Measurements from ENCODE around the gene BCAP29. TPM values are rescaled to one million over a fixed set of nuclear protein-coding genes. Genes with fewer than 3 reads are reported as not detected.

BCAP29 gene
- total and polyA plus RNA-seq, 2 donors (not counting 1 experiment from before 2014, with no cell fraction given) = 64.7 to 79.7 TPM

DNA sequence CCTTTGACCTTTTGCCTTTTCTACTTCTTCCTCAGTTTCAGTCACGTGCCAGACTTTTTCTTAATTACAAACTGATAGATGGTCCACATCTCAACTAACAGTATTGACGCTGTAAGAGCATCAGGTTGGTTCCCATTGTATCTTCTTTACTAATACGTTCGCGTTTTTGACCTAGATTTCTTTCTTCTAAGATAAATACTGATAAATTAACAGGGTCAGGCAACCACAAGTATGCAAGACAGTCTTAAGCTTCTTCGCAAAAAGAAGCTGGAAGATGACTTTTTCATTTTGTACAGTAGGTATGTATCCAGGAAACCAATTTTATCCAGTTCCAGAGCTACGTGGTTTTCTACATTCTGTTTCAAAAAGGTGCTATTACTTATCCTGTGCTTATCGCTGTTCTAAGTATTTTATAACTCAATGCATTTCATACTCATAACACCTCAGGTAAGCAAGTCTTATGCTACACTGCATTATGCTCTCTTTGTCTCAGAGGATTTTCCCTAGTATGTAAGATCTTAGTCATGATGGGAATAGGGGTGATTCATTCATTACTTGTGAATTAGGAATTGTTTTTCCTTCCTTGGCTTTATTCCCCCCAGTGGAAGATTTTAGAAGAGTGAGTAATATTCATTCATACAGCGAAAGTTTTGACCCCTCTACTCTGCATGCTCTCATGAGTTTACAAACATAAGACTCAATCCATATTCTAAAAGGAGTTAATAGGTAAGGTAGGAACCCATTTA, 15.3 kb upstream of the BCAP29 start:
- H3K79me2 ChIP-seq (ENCODE audit: control insufficient read depth, insufficient read depth, low read length) = peaks cover 6% of the 10 kb centered on the region
- peak overlapping the region; percentile 76 for H3K4me2 ChIP-seq (ENCODE audit: extremely low read depth, insufficient read depth, low read length)
- H3K27me3 ChIP-seq (ENCODE audit: control insufficient read depth, insufficient read depth, low read length) = no peaks in the 10 kb centered on the region
- peak overlapping the region; percentile 95 for H3K27ac ChIP-seq (ENCODE audit: insufficient read depth, low read length)
- H3K4me1 ChIP-seq (ENCODE audit: control insufficient read depth, extremely low read depth, insufficient read depth, low read length) = peaks cover 6% of the 10 kb centered on the region
- no peaks in the 10 kb centered on the region for H3K9me3 ChIP-seq (ENCODE audit: control insufficient read depth, insufficient read depth, low read depth, low read length)
- peak overlapping the region; percentile 100 for H2AFZ ChIP-seq (ENCODE audit: low read length)
- no peaks in the 10 kb centered on the region for H4K20me1 ChIP-seq (ENCODE audit: control insufficient read depth, extremely low read depth, insufficient read depth, low read length)
- peak; percentile 77 to 94 for DNase-seq (ENCODE audit: low read depth in 2 of 2)
- H3K4me3 ChIP-seq (replicated peaks in 1 of 4; ENCODE audit: control extremely low read depth in 1 of 4, insufficient read depth in 1 of 4, low read depth in 3 of 4, low read length in 4 of 4) = peak overlapping the region; percentile 83 to 99 (median 91)
- H3K36me3 ChIP-seq (ENCODE audit: control insufficient read depth, insufficient read depth, low read length) = no peaks in the 10 kb centered on the region
- peak overlapping the region; percentile 96 for H3K9ac ChIP-seq (ENCODE audit: insufficient read depth, low read length)
- TF ChIP-seq EZH2 (IDR thresholded peaks at IDR 0.05; ENCODE audit: low read length, missing control alignments) = no peak
- TF ChIP-seq, protein P1, sequence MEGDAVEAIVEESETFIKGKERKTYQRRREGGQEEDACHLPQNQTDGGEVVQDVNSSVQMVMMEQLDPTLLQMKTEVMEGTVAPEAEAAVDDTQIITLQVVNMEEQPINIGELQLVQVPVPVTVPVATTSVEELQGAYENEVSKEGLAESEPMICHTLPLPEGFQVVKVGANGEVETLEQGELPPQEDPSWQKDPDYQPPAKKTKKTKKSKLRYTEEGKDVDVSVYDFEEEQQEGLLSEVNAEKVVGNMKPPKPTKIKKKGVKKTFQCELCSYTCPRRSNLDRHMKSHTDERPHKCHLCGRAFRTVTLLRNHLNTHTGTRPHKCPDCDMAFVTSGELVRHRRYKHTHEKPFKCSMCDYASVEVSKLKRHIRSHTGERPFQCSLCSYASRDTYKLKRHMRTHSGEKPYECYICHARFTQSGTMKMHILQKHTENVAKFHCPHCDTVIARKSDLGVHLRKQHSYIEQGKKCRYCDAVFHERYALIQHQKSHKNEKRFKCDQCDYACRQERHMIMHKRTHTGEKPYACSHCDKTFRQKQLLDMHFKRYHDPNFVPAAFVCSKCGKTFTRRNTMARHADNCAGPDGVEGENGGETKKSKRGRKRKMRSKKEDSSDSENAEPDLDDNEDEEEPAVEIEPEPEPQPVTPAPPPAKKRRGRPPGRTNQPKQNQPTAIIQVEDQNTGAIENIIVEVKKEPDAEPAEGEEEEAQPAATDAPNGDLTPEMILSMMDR (conservative IDR thresholded peaks at IDR 0.05 in 1 of 2, IDR thresholded peaks at IDR 0.05 in 1 of 2; ENCODE audit: low read depth in 1 of 2, low read length in 2 of 2) = no peak

DNA sequence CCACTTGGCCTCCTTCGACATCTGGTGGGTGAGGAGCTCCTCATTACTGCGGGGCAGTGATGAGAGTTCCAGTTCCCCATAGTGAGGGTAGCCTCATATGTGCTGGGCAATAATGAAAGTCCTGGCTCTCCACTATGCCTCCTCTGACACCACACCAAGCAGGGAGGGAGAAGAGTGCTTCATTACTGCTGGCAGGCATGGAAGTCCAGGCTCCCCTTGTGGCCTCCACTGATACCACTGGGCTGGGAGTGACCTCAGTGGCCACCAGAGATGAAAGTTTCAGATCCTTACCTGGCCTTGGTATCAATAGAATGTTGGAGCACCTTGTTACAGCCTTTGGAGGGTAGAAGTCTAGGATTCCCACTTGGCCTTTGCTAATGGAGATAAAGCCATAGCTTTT, 9.7 kb upstream of the BCAP29 start:
- peaks cover 2% of the 10 kb centered on the region for H3K36me3 ChIP-seq (ENCODE audit: control insufficient read depth, insufficient read depth, low read length)
- H3K9me3 ChIP-seq (ENCODE audit: control insufficient read depth, insufficient read depth, low read depth, low read length) = no peaks in the 10 kb centered on the region
- no peaks in the 10 kb centered on the region for H3K79me2 ChIP-seq (ENCODE audit: control insufficient read depth, insufficient read depth, low read length)
- TF ChIP-seq, protein P1 (conservative IDR thresholded peaks at IDR 0.05 in 1 of 2, IDR thresholded peaks at IDR 0.05 in 1 of 2; ENCODE audit: low read depth in 1 of 2, low read length in 2 of 2) = no peak
- no peak for TF ChIP-seq EZH2 (IDR thresholded peaks at IDR 0.05; ENCODE audit: low read length, missing control alignments)
- no peak for DNase-seq (ENCODE audit: low read depth in 2 of 2)
- H3K9ac ChIP-seq (ENCODE audit: insufficient read depth, low read length) = no peak overlapping the region
- H3K4me3 ChIP-seq (replicated peaks in 1 of 4; ENCODE audit: control extremely low read depth in 1 of 4, insufficient read depth in 1 of 4, low read depth in 3 of 4, low read length in 4 of 4) = no peak overlapping the region
- H3K4me2 ChIP-seq (ENCODE audit: extremely low read depth, insufficient read depth, low read length) = no peak overlapping the region
- no peak overlapping the region for H3K27ac ChIP-seq (ENCODE audit: insufficient read depth, low read length)
- H3K4me1 ChIP-seq (ENCODE audit: control insufficient read depth, extremely low read depth, insufficient read depth, low read length) = no peaks in the 10 kb centered on the region
- H2AFZ ChIP-seq (ENCODE audit: low read length) = no peak overlapping the region
- H3K27me3 ChIP-seq (ENCODE audit: control insufficient read depth, insufficient read depth, low read length) = no peaks in the 10 kb centered on the region
- no peaks in the 10 kb centered on the region for H4K20me1 ChIP-seq (ENCODE audit: control insufficient read depth, extremely low read depth, insufficient read depth, low read length)

DNA sequence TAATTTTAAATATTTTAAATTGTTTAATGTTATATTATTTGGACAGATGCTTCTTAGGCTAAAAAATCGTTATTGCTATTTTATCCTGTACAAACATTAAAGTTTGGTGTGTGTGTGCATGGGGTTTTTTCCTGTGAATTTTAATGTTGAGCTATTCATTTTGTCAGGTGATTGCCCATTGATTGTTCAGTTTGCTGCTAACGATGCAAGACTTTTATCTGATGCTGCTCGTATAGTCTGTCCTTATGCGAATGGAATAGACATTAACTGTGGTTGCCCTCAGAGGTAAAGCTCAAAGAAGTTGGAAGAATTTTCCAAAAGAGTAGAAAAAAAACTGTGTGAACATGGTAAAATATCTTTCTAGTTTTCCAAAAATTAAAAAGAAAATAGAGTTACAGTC, 6.5 kb upstream of the BCAP29 start:
- Histone ChIP-seq H3K9me3 (ENCODE audit: control insufficient read depth, insufficient read depth, low read depth, low read length) (no peaks in the 10 kb centered on the region), H3K9ac (ENCODE audit: insufficient read depth, low read length) (no peak overlapping the region), H3K27me3 (ENCODE audit: control insufficient read depth, insufficient read depth, low read length) (no peaks in the 10 kb centered on the region), H3K4me1 (ENCODE audit: control insufficient read depth, extremely low read depth, insufficient read depth, low read length) (no peaks in the 10 kb centered on the region), H2AFZ (ENCODE audit: low read length) (no peak overlapping the region), H3K4me2 (ENCODE audit: extremely low read depth, insufficient read depth, low read length) (no peak overlapping the region), H3K79me2 (ENCODE audit: control insufficient read depth, insufficient read depth, low read length) (no peaks in the 10 kb centered on the region), H3K4me3 (replicated peaks in 1 of 4; ENCODE audit: control extremely low read depth in 1 of 4, insufficient read depth in 1 of 4, low read depth in 3 of 4, low read length in 4 of 4) (no peak overlapping the region), H3K27ac (ENCODE audit: insufficient read depth, low read length) (no peak overlapping the region), H3K36me3 (ENCODE audit: control insufficient read depth, insufficient read depth, low read length) (peaks cover 2% of the 10 kb centered on the region), H4K20me1 (ENCODE audit: control insufficient read depth, extremely low read depth, insufficient read depth, low read length) (no peaks in the 10 kb centered on the region)
- DNase-seq (ENCODE audit: low read depth in 2 of 2) = no peak
- TF ChIP-seq, protein P1 (conservative IDR thresholded peaks at IDR 0.05 in 1 of 2, IDR thresholded peaks at IDR 0.05 in 1 of 2; ENCODE audit: low read depth in 1 of 2, low read length in 2 of 2) = no peak
- TF ChIP-seq EZH2 (IDR thresholded peaks at IDR 0.05; ENCODE audit: low read length, missing control alignments) = no peak

Measured in fibroblast of lung (primary cell).